Measurements from ENCODE around the gene CDC42BPB. TPM values are rescaled to one million over a fixed set of nuclear protein-coding genes. Genes with fewer than 3 reads are reported as not detected.
A peak's percentile ranks its signal among the peaks of the same experiment; 100 is the strongest.
"Not testable (repeated sequence)": the region's sequence is repeated elsewhere in the genome, so short reads cannot be mapped to it uniquely, and the experiment has no call there.

CDC42BPB gene
- total RNA-seq, 4 donors from 2014 or later, result 30.0 to 64.3 (median 32.6) TPM

GRCh38 chr14:103028161-103028767 is 29.1 kb downstream of the CDC42BPB start:
- ATAC-seq (no peak), DNase-seq (no peak)
- Histone ChIP-seq H3K27ac (no peak overlapping the region), H3K4me1 (peaks cover 24 to 29% of the 10 kb centered on the region in 2 donors), H3K9me3 (no peaks in the 10 kb centered on the region), H3K36me3 (no peaks in the 10 kb centered on the region), H3K4me3 (no peak overlapping the region), H3K27me3 (no peaks in the 10 kb centered on the region)
- intact Hi-C loops (cut with DNase I; ENCODE audit: low total_unique reads) (no loop called here), in situ Hi-C loops (cut with MboI; ENCODE audit: low sequenced_read_pairs in 4 of 4) (no loop called here)
- TF ChIP-seq POLR2A (IDR thresholded peaks at IDR 0.05), result no peak
- TF ChIP-seq CTCF (IDR thresholded peaks at IDR 0.05 in 4 of 5, conservative IDR thresholded peaks at IDR 0.05 in 1 of 5), result no peak

- H3K36me3 ChIP-seq, result no peaks in the 10 kb centered on the region
- in situ Hi-C loops (cut with MboI; ENCODE audit: low sequenced_read_pairs in 4 of 4), result no loop called here
- no peak overlapping the region for H3K27ac ChIP-seq
- DNase-seq (no peak), ATAC-seq (no peak)
- H3K4me1 ChIP-seq, result peaks cover 27 to 37% of the 10 kb centered on the region in 2 donors
- H3K9me3 ChIP-seq, result no peaks in the 10 kb centered on the region
- H3K4me3 ChIP-seq, result no peak overlapping the region
- H3K27me3 ChIP-seq, result no peaks in the 10 kb centered on the region
- no peak for TF ChIP-seq CTCF (IDR thresholded peaks at IDR 0.05 in 4 of 5, conservative IDR thresholded peaks at IDR 0.05 in 1 of 5)
- intact Hi-C loops (cut with DNase I; ENCODE audit: low total_unique reads), result no loop called here
Measured at GRCh38 chr14:103027451-103027850, 29.9 kb downstream of the CDC42BPB start.

GRCh38 chr14:103026988-103027387 is 30.4 kb downstream of the CDC42BPB start:
- in situ Hi-C loops (cut with MboI; ENCODE audit: low sequenced_read_pairs in 4 of 4) (no loop called here), intact Hi-C loops (cut with DNase I; ENCODE audit: low total_unique reads) (no loop called here)
- Histone ChIP-seq H3K27ac (no peak overlapping the region), H3K27me3 (no peaks in the 10 kb centered on the region), H3K9me3 (no peaks in the 10 kb centered on the region), H3K4me1 (peaks cover 28 to 41% of the 10 kb centered on the region in 2 donors), H3K36me3 (no peaks in the 10 kb centered on the region), H3K4me3 (no peak overlapping the region)
- ATAC-seq, result no peak
- TF ChIP-seq POLR2A (IDR thresholded peaks at IDR 0.05), result no peak
- TF ChIP-seq CTCF (IDR thresholded peaks at IDR 0.05 in 4 of 5, conservative IDR thresholded peaks at IDR 0.05 in 1 of 5), result no peak
- no peak for DNase-seq

GRCh38 chr14:103026196-103026595 is 31.2 kb downstream of the CDC42BPB start:
- H3K9me3 ChIP-seq; in situ Hi-C loops (cut with MboI; ENCODE audit: low sequenced_read_pairs in 4 of 4); intact Hi-C loops (cut with DNase I; ENCODE audit: low total_unique reads); DNase-seq; H3K27ac ChIP-seq; H3K27me3 ChIP-seq; H3K4me3 ChIP-seq; ATAC-seq; H3K36me3 ChIP-seq: not testable (repeated sequence)
- H3K4me1 ChIP-seq, result peaks cover 32 to 47% of the 10 kb centered on the region in 2 donors

GRCh38 chr14:103023881-103024473 is 33.4 kb downstream of the CDC42BPB start:
- H3K4me1 ChIP-seq, result peaks cover 34 to 47% of the 10 kb centered on the region in 2 donors
- no peak overlapping the region for H3K4me3 ChIP-seq

More at GRCh38 chr14:103023881-103024473, 33.4 kb downstream of the CDC42BPB start:
- in situ Hi-C loops (cut with MboI; ENCODE audit: low sequenced_read_pairs in 4 of 4), result no loop called here
- peak overlapping the region in 3 of 4 donors; percentile 3 to 45 (median 26) for H3K27ac ChIP-seq
- ATAC-seq, result peak; percentile 50 to 62
- no peaks in the 10 kb centered on the region for H3K9me3 ChIP-seq
- no peak for DNase-seq
- H3K27me3 ChIP-seq, result no peaks in the 10 kb centered on the region
- intact Hi-C loops (cut with DNase I; ENCODE audit: low total_unique reads), result no loop called here
- no peak for TF ChIP-seq POLR2A (IDR thresholded peaks at IDR 0.05)
- TF ChIP-seq CTCF (IDR thresholded peaks at IDR 0.05 in 4 of 5, conservative IDR thresholded peaks at IDR 0.05 in 1 of 5), result no peak
- H3K36me3 ChIP-seq, result no peaks in the 10 kb centered on the region

Data from gastrocnemius medialis (tissue), 4 donors.